ENCODE results near the gene PNPLA7.
"Not testable (repeated sequence)": the region's sequence is repeated elsewhere in the genome, so short reads cannot be mapped to it uniquely, and the experiment has no call there.

Gene PNPLA7

GRCh38 chr9:137575364-137575715, 25.1 kb upstream of the PNPLA7 start:
- DNase-seq = no peak

GRCh38 chr9:137574192-137574591, 24.0 kb upstream of the PNPLA7 start:
- no peak for DNase-seq

GRCh38 chr9:137570566-137570965, 20.4 kb upstream of the PNPLA7 start:
- no peak for DNase-seq

GRCh38 chr9:137569609-137570203, 19.5 kb upstream of the PNPLA7 start:
- DNase-seq = no peak

- not testable (repeated sequence) for DNase-seq
Observed at GRCh38 chr9:137568445-137568844, 18.2 kb upstream of the PNPLA7 start.

GRCh38 chr9:137564817-137565411, 14.7 kb upstream of the PNPLA7 start:
- DNase-seq = no peak

GRCh38 chr9:137564134-137564533, 13.9 kb upstream of the PNPLA7 start:
- no peak for DNase-seq

GRCh38 chr9:137558127-137558526, 7.9 kb upstream of the PNPLA7 start:
- no peak for DNase-seq

- DNase-seq = no peak
Observed at GRCh38 chr9:137556069-137556838, 6.1 kb upstream of the PNPLA7 start.

GRCh38 chr9:137555179-137555578, 5.0 kb upstream of the PNPLA7 start:
- DNase-seq = no peak

GRCh38 chr9:137554349-137554748, 4.1 kb upstream of the PNPLA7 start:
- DNase-seq = no peak

GRCh38 chr9:137553654-137554053, 3.5 kb upstream of the PNPLA7 start:
- not testable (repeated sequence) for DNase-seq

- DNase-seq = peak in 1 of 2 experiments; percentile 30
Observed at GRCh38 chr9:137552022-137552768, 2.0 kb upstream of the PNPLA7 start.

- DNase-seq = peak; percentile 83 to 89
Observed at GRCh38 chr9:137551264-137552021, 1.2 kb upstream of the PNPLA7 start, which contains the start of gene MRPL41. Gene MRPL41, plus strand, starts transcription at chr9:137551879. Its CDS starts 203 bp downstream, at chr9:137552082.

- DNase-seq = not testable (repeated sequence)
Observed at GRCh38 chr9:137550958-137551263, 709 bp upstream of the PNPLA7 start.

GRCh38 chr9:137547687-137548543, 2.3 kb downstream of the PNPLA7 start:
- DNase-seq = no peak

- no peak for DNase-seq
Observed at GRCh38 chr9:137545123-137545522, 5.1 kb downstream of the PNPLA7 start.

GRCh38 chr9:137544176-137544760, 5.9 kb downstream of the PNPLA7 start:
- no peak for DNase-seq

- no peak for DNase-seq
Observed at GRCh38 chr9:137543237-137543963, 6.8 kb downstream of the PNPLA7 start.

- DNase-seq = no peak
Observed at GRCh38 chr9:137542486-137542885, 7.7 kb downstream of the PNPLA7 start.

- DNase-seq = no peak
Observed at GRCh38 chr9:137540536-137540935, 9.7 kb downstream of the PNPLA7 start.
